Measurements from ENCODE around the gene RAB6C.
"Not testable (repeated sequence)": the region's sequence is repeated elsewhere in the genome, so short reads cannot be mapped to it uniquely, and the experiment has no call there.

RAB6C gene

GRCh38 chr2:129979629-129980155, at the start of gene RAB6C:
Gene RAB6C, plus strand, starts transcription at chr2:129979666. Its CDS starts 450 bp downstream, at chr2:129980116.
- DNase-seq, result not testable (repeated sequence)

- no peak for DNase-seq
These were observed 49.0 kb upstream of the RAB6C start for GRCh38 chr2:129930451-129930850.

DNA sequence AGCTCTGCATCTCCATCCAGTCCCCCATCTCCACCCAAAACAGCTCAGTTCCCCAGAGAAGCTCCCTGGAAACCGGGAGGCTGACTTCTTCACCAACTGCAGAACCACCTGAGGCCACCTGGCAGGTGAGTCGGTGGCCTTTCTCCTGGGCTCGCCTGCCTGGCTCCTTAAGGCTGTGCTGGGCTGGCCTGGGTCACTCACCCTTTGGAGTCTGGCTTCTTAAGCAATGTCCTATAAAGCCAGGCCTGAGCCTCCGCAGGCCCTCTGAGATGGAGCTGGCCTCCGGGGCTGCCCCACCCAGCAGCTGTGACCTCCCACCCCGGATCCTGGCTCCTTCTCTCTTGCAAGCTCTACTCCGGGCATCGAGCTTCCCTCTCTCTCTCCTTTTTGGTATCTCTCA, 46.1 kb upstream of the RAB6C start:
- not testable (repeated sequence) for DNase-seq

GRCh38 chr2:129934044-129934822, 45.2 kb upstream of the RAB6C start:
- DNase-seq, result no peak

DNA sequence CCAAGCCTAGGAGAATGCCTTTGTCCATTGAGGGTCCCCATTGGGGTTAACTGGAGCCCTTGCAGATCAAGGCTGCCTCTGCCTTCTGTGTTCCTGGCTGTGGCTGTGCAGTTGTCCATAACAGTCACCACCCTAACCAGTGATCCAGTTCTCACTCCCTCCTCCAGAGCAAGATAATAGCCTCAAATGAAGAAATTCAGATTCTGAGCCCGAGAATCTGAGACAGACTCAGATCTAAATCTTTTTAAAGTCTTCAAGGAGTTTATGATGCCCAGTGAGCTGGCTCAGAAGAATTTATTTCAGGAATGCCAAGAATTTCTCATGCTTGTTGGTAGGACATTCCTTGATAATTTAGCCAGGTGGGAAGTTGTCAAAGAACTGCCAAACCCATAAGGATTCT, 44.3 kb upstream of the RAB6C start:
- DNase-seq, result no peak

- DNase-seq, result no peak
These were observed 43.0 kb upstream of the RAB6C start for GRCh38 chr2:129936334-129936934.

- DNase-seq, result not testable (repeated sequence)
These were observed 40.5 kb upstream of the RAB6C start for GRCh38 chr2:129938850-129939471.

GRCh38 chr2:129943456-129943855, 36.0 kb upstream of the RAB6C start:
- not testable (repeated sequence) for DNase-seq

DNA sequence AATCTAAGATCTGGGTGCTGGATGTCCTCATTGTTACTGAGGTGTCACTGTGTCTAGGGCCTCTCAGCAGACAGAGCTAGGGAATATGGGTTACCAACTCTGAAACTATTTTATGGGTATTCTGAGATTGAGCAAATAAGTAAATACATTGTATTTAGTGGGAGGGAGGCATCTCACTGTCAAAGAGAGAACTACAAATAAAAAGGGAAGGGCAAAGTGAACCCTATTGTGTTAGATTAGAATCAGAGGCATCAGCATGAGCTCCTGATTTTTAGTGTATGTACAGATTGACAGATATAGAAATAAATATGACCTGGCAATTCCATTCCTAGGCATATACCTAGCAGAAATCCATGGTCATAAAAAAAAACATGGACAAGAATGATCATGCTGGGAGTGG, 33.9 kb upstream of the RAB6C start:
- no peak for DNase-seq

DNA sequence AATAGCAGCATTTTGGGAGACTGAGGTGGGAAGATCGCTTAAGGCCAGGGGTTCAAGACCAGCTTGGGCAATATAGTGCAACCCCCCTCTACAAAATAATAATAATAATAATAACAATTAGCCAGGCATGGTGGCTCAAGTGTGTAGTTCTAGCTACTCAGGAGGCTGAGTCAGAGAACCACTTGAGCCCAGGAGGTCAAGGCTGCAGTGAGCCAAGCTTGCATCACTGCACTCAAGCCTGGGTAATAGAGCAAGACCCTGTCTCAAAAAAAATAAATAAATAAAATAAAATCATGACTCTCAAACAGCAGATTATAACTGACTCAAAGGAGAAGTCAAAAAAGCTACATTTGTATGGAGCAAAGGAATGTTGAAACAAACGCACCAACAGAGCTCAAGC, 31.8 kb upstream of the RAB6C start:
- DNase-seq, result not testable (repeated sequence)

DNA sequence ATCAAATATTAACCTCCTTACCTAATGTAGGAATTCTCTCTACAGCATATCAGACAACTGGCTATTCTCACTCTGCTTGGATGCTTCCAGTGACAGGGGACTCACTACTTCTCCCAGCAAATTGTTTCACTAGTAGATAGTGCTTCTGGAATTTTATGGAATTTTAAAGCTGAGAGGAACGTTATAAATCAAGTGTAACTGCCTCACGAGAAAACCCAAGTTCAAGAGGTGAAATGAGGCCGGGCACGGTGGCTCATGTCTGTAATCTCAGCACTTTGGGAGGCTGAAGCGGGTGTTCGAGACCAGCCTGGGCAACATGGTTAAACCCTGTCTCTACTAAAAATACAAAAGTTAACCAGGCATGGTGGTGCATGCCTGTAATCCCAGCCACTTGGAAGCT, 23.3 kb upstream of the RAB6C start:
- not testable (repeated sequence) for DNase-seq

DNA sequence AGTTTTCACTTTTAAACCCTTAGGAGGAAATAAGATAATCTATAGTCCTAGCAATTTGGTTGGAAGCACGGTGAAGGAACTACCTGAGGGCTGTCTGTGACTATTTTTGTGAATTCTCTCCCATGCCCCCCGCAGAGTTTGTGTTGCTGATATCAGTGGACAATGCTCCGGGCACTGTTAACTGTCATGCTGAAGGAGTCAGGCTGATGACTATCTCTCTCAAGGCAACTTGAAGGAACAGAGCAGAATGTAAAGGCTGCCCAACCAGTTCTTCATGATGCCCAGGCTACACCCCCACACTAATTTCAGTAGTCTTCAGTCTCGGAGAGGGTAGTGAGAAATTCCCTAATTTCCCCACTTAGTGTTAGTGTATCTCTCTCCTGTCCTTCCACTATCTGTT, 21.6 kb upstream of the RAB6C start:
- no peak for DNase-seq

DNA sequence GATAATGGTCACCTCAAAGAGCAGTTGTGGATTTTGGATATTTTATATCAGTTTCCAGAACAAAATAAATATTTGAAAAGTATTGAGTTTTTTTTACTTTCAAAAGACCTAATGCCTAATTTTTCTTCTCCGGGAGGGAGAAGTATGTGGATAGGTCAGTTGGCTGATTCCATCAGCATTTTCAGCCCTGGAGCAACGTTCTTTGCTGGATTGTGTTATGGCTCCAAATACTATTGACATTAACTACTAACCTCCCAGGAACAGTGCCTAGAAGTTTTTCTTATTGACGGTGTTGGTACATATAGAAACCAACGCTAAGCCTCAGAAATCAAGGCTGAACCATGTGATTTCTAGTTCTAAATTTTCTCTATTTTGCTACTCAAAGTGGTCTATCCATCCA, 20.7 kb upstream of the RAB6C start:
- not testable (repeated sequence) for DNase-seq

DNA sequence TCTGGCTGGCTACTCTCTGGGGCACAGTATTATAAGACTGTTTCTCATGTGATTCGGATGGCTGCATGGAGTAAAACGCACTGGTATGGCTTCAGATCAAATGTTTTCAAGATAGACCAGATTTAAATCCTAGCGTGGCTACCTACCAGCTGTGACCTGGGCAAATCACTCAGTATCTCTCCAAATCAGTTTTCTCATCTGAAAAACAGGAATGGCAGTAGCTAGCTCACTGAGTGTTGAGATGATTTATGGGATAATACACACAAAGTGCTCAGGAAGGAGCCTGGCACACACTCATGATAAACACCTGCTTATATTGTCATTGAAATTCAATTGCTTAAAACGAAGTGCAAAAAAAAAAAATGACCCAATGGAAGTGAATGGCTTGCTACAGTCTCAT, 10.9 kb upstream of the RAB6C start:
- DNase-seq, result peak; percentile 12

DNA sequence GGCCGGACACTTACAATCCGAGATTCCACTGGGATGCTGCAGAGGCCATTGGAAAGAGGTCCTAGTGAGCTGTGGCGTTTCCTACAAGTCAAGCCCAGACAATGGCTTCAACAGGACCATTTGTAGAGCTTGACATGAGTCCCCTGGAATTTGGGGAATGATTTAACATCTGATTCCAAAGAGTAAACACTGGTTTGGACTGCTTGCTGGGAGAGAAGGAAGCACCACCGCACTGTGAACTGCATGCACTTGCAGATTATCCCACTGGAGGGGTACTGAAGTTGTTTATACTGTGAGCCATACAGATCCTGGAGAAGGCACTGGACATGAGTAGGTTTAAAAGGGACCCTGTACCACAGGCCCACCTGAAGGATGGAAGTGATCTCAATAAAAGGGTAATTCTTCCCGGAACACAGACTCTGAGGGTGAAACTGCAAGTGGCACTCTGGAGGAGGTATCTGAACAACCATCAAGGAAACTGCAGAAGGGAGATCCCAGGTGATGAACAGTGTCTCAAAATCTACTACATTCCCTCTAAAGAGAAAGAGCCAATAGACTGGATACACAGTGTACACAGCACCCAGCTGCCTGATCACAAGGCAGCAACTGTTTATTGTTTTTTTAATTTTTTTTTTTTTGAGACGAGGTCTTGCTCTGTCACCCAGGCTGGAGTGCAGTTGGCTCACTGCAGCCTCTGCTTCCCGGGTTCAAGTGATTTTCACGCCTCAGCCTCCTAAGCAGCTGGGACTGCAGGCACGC, 4.3 kb upstream of the RAB6C start:
- no peak for DNase-seq

DNA sequence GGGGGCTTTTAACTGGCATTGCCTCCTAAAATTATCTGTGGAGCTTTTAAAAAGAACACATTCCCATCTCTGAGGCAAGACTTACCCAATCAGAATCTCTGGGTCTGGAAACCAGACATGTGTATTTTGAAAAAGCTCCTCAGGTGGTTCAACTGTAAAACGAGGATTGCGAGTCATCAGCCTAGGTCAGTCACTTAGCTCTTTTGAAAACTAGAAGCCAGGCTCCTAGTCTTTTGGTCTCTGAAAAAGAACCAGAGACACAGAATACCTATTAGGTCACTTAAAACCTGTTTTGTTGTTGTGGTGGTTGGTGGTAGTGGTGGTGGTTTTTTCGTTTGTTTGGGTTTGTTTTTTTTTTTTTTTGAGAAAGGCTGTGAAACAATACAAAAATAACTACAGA, 2.5 kb upstream of the RAB6C start:
- not testable (repeated sequence) for DNase-seq

- DNase-seq, result no peak
These were observed 1.5 kb upstream of the RAB6C start for GRCh38 chr2:129977986-129978385.

GRCh38 chr2:129980246-129980645, 780 bp downstream of the RAB6C start:
- not testable (repeated sequence) for DNase-seq

- not testable (repeated sequence) for DNase-seq
These were observed 2.2 kb downstream of the RAB6C start for GRCh38 chr2:129981689-129982088.

- DNase-seq, result no peak
These were observed 5.0 kb downstream of the RAB6C start for GRCh38 chr2:129984426-129984825.

DNA sequence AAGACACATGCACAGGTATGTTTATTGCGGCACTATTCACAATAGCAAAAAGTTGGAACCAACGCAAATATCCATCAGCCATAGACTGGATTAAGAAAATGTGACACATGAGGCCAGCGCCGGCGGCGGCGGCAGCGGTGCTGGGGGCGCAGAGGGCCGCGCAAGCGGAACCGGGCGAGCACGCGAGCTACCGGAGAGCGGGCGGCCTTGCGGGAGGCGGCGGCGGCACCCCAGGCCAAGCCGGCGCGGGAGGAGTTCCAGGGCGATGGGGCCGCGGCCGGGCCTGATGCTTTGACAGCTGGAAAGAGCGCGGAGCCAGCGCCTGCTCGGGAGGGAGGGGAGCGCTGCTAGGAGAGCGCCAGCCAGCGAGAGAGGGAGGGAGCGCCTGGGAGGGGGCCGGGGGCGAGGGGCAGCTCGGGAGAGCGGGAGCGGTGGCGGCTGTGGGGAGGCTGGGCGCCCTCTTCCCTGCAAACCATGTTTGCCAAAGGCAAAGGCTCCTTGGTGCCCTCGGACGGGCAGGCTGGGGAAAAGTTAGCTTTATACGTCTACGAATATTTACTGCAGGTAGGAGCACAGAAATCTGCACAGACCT, 13.0 kb downstream of the RAB6C start:
- not testable (repeated sequence) for DNase-seq

DNA sequence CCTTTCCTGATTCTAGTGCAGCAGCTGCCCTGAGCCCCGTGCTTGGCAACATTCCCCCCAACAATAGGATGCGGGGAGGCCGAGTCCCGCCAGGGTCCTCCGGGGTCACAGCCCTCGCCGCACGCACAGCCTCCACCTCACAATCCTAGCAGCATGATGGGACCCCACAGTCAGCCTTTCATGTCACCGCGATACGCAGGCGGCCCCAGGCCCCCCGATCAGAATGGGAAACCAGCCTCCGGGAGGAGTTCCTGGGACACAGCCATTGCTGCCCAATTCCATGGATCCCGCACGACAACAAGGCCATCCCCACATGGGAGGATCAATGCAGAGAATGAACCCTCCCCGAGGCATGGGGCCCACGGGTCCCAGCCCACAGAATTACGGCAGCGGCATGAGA, 13.7 kb downstream of the RAB6C start:
- DNase-seq, result not testable (repeated sequence)
